ENCODE data around the gene KIRREL3. TPM values are rescaled to one million over a fixed set of nuclear protein-coding genes. Genes with fewer than 3 reads are reported as not detected.

Gene KIRREL3
- total and polyA plus RNA-seq, 9 of the 15 experiments (the other 6 are each of a cell fraction or from before 2014, with no cell fraction given), result 0.04 to 0.10 TPM; not detected in 7

DNA sequence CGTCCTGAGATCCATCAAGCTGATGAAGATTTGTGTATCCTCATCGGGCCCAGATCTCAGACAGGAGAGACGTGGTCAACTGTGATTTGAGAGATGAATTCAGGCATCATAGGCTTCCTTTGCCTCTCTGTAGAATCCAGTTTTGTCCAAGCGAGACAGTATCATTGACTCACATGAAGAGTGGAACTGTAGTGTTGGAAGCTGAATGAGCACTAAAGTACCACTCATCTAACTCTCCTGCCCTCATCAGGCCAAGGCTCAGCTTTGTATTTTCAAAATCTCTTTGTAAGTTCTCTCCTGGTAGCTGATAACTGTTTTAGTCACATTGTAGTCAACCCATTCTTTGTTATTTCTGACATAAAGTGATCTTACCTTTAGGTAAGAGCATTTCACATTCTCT, 85.1 kb downstream of the KIRREL3 start:
- Histone ChIP-seq H3K27me3 (ENCODE audit: control insufficient read depth in 2 of 2, insufficient read depth in 2 of 2, low read length in 2 of 2) (no peaks in the 10 kb centered on the region), H3K4me2 (ENCODE audit: insufficient read depth, low read length) (no peak overlapping the region), H3K36me3 (ENCODE audit: control insufficient read depth, insufficient read depth, low read length) (no peaks in the 10 kb centered on the region), H3K4me3 (no peak overlapping the region), H3K27ac (ENCODE audit: extremely low read depth, low read depth, low read length) (no peak overlapping the region), H3K4me1 (replicated peaks in 1 of 2; ENCODE audit: control insufficient read depth in 2 of 2, insufficient read depth in 2 of 2, low read length in 2 of 2) (no peaks in the 10 kb centered on the region), H4K20me1 (replicated peaks; ENCODE audit: control insufficient read depth, insufficient read depth, low read length) (no peaks in the 10 kb centered on the region), H3K79me2 (ENCODE audit: control insufficient read depth, insufficient read depth, low read length) (no peaks in the 10 kb centered on the region), H3K9me1 (ENCODE audit: control insufficient read depth, insufficient read depth, low read length) (no peaks in the 10 kb centered on the region), H2AFZ (ENCODE audit: low read depth, low read length) (no peak overlapping the region), H3K9ac (ENCODE audit: insufficient read depth in 1 of 2, low read depth in 2 of 2, low read length in 2 of 2) (no peak overlapping the region), H3K9me3 (replicated peaks; ENCODE audit: control insufficient read depth, insufficient read depth, low read depth, low read length) (no peaks in the 10 kb centered on the region)
- POLR2A ChIA-PET, result no interaction called here
- ATAC-seq, result no peak
- TF ChIP-seq EHMT2 (IDR thresholded peaks at IDR 0.05) (no peak), ZBTB12 (CRISPR knock-in tag; IDR thresholded peaks at IDR 0.05) (no peak), CHD4 (IDR thresholded peaks at IDR 0.05; ENCODE audit: insufficient read depth, insufficient replicate concordance, low read depth, low read length, poor library complexity, severe bottlenecking) (no peak), ZNF311 (CRISPR knock-in tag; IDR thresholded peaks at IDR 0.05) (no peak)
- intact Hi-C loops (cut with micrococcal nuclease), result no loop called here
- no peak for FAIRE-seq
- BruUV-seq (replicated peaks), result no TSS peak
- in situ Hi-C loops (cut with MboI), result no loop called here
- WGBS (ENCODE audit: insufficient coverage, low coverage, missing lambda C conversion rate), result 0% methylated on average over 4 of the region's 4 CpGs
- CTCF ChIA-PET (ENCODE audit: low intra/inter-chr PET ratio), result no interaction called here
- DNase-seq (ENCODE audit: extremely low read depth in 1 of 4, low spot score in 3 of 4), result no peak

- ChIA-PET CTCF (ENCODE audit: low intra/inter-chr PET ratio) (no interaction called here), POLR2A (no interaction called here)
- no peak for ATAC-seq
- Histone ChIP-seq H3K27ac (ENCODE audit: extremely low read depth, low read depth, low read length) (no peak overlapping the region), H3K79me2 (ENCODE audit: control insufficient read depth, insufficient read depth, low read length) (no peaks in the 10 kb centered on the region), H3K36me3 (ENCODE audit: control insufficient read depth, insufficient read depth, low read length) (no peaks in the 10 kb centered on the region), H3K4me3 (no peak overlapping the region), H3K9ac (ENCODE audit: insufficient read depth in 1 of 2, low read depth in 2 of 2, low read length in 2 of 2) (no peak overlapping the region), H3K4me2 (ENCODE audit: insufficient read depth, low read length) (no peak overlapping the region), H2AFZ (ENCODE audit: low read depth, low read length) (no peak overlapping the region), H3K9me3 (replicated peaks; ENCODE audit: control insufficient read depth, insufficient read depth, low read depth, low read length) (no peaks in the 10 kb centered on the region), H4K20me1 (replicated peaks; ENCODE audit: control insufficient read depth, insufficient read depth, low read length) (no peaks in the 10 kb centered on the region), H3K27me3 (ENCODE audit: control insufficient read depth in 2 of 2, insufficient read depth in 2 of 2, low read length in 2 of 2) (no peaks in the 10 kb centered on the region), H3K4me1 (replicated peaks in 1 of 2; ENCODE audit: control insufficient read depth in 2 of 2, insufficient read depth in 2 of 2, low read length in 2 of 2) (no peaks in the 10 kb centered on the region), H3K9me1 (ENCODE audit: control insufficient read depth, insufficient read depth, low read length) (no peaks in the 10 kb centered on the region)
- intact Hi-C loops (cut with micrococcal nuclease) (no loop called here), in situ Hi-C loops (cut with MboI) (no loop called here)
- no peak for FAIRE-seq
- no TSS peak for BruUV-seq (replicated peaks)
- no peak for DNase-seq (ENCODE audit: extremely low read depth in 1 of 4, low spot score in 3 of 4)
- WGBS (ENCODE audit: insufficient coverage, low coverage, missing lambda C conversion rate), result 8% methylated on average over 1 of the region's 1 CpG
- TF ChIP-seq CC2D1A (IDR thresholded peaks at IDR 0.05), result no peak
- TF ChIP-seq MCM2 (IDR thresholded peaks at IDR 0.05; ENCODE audit: low read depth), result no peak
- TF ChIP-seq FOXA3 (CRISPR knock-in tag; conservative IDR thresholded peaks at IDR 0.05 in 1 of 2, IDR thresholded peaks at IDR 0.05 in 1 of 2), result no peak
- TF ChIP-seq SRSF3 (IDR thresholded peaks at IDR 0.05; ENCODE audit: insufficient read depth, low read length), result no peak
- no peak for TF ChIP-seq ZNF212 (CRISPR knock-in tag; IDR thresholded peaks at IDR 0.05)
- TF ChIP-seq RCOR1 (IDR thresholded peaks at IDR 0.05; ENCODE audit: borderline replicate concordance in 1 of 2, low read depth in 2 of 2, low read length in 2 of 2), result no peak
- TF ChIP-seq SMARCE1 (IDR thresholded peaks at IDR 0.05), result no peak
- TF ChIP-seq, protein P1, sequence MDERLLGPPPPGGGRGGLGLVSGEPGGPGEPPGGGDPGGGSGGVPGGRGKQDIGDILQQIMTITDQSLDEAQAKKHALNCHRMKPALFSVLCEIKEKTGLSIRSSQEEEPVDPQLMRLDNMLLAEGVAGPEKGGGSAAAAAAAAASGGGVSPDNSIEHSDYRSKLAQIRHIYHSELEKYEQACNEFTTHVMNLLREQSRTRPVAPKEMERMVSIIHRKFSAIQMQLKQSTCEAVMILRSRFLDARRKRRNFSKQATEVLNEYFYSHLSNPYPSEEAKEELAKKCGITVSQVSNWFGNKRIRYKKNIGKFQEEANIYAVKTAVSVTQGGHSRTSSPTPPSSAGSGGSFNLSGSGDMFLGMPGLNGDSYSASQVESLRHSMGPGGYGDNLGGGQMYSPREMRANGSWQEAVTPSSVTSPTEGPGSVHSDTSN (CRISPR knock-in tag; IDR thresholded peaks at IDR 0.05; ENCODE audit: low read depth), result no peak
- TF ChIP-seq, protein P1 (tag; conservative IDR thresholded peaks at IDR 0.05; ENCODE audit: low read depth), result no peak
These were observed 85.6 kb downstream of the KIRREL3 start for GRCh38 chr11:126914941-126915340.

Measured in K562 (cell line).